ELR (cell line): ENCODE measurements around the gene SNAPC5.
"Not testable (repeated sequence)": the region's sequence is repeated elsewhere in the genome, so short reads cannot be mapped to it uniquely, and the experiment has no call there.

Source experiments
- DNase-seq: peaks from one replicate; pipeline ENCODE4 v3.0.0-alpha.2; 2015; ENCODE audit warnings: low read depth

SNAPC5 gene, protein sequence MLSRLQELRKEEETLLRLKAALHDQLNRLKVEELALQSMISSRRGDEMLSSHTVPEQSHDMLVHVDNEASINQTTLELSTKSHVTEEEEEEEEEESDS

DNA sequence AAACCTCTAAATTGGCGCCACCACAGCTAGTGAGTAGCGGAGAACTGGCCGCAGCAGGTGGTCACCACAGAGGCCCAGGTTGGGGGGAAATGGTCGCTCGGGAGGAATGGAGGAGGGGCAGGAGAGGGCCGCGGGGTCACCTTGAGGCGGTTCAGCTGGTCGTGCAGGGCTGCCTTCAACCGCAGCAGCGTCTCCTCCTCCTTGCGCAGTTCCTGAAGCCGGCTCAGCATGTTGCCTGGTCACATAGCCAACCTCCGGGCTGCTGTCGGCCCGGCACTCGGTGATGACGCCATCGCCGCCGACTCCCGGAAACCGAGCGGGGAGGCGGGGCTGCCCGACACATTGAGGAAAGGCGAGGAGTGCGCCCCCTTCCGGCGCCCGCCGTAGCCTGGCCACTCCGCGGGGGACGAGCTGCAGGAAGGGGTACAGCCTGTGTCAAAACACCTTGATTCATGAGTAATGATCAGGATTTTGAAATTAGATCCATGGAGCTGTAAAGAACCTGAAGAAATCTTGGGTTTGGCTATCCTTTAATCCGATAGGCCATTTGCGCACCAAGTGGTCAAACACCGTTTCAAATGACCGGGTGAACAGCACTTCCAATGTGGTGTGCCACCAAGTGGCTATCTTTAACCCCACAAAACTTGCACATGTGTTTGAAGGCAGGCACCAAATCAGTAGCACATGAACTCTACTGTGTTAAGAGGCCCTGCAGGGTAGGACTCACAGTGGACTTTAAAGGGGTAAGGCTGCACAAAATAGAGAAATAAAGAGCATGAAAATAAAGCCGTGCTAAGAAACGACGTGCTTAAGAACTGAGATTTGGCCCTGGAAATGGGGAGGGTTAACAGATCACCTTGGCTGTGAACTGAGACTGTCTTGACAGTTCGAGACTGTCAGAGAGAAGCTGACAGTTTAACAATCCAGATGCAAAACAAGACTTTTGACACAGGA lies at the start of gene SNAPC5:
Gene SNAPC5, minus strand, starts transcription at position 261 of the 954 bp plus-strand sequence. Its CDS starts 31 bp downstream, at position 230.
- peak; percentile 94 for DNase-seq

DNA sequence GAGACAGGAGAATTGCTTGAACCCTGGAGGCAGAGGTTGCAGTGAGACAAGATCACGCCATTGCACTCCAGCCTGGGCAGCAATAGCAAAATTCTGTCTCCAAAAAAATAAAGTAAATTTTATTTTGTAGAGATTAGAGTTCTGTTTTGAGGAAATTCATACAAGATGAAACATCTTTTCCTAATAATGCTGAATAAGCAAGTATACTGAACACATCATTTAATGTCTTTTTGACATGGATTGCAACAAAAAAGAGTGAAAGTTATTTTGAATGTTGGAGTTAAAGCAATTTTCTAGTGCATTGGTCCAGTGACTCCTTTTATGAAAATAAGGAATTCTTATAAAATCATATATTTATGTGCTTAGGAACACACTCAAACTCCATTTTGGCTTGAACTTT lies 47.7 kb upstream of the SNAPC5 start:
- no peak for DNase-seq

DNA sequence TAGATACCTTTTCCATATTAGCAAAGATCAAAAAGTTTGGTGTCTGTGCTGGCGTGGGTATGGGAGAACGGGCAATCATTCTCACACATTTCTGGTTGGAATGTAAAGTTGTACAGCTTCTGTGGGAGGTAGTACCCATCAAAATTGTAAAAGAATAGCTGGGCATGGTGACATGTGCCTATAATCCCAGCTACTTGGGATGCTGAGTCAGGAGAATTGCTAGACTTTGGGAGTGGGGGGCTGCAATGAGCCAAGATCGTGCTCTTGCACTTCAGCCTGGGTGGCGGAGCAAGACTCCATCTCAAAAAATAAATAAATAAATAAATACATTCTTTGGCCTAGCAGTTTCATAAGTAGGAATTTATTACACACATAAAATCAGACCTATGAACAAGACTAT lies 45.3 kb upstream of the SNAPC5 start:
- DNase-seq = no peak

DNA sequence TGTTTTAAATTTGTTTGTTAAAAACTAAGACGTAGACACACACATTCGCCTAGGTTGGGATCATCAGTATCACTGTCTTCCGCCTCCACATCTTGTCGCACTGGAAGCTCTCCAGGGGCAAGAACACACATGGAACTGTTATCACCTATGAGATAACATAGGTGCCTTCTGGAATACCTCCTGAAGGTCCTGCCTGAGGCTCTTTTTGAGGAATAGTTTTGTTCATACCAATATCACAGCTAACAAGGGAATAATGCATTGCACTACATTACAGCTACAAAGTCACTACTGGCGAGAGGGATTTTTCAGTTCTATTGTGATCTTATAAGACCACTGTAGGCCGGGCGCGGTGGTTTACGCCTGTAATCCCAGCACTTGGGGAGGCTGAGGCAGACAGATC lies 37.5 kb upstream of the SNAPC5 start:
- no peak for DNase-seq

DNA sequence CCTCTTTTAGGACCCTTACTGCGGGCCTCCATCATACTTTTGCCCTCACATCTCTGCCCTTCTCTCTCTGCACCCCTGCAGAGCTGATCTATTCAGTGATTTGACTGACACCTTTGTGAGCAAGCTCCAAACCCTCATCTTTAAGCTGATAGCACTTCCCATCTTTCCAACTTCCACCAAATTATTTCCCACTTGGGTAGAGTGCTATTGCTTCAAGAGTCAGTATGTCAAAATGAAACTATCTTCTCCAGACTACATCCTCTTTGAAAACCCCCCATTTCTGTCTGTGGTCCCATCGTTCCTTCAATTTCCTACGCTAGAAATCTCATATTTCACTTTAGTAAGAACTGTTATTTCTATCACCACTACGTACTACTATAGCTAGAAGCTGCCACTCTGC lies 27.3 kb upstream of the SNAPC5 start:
- DNase-seq = no peak

DNA sequence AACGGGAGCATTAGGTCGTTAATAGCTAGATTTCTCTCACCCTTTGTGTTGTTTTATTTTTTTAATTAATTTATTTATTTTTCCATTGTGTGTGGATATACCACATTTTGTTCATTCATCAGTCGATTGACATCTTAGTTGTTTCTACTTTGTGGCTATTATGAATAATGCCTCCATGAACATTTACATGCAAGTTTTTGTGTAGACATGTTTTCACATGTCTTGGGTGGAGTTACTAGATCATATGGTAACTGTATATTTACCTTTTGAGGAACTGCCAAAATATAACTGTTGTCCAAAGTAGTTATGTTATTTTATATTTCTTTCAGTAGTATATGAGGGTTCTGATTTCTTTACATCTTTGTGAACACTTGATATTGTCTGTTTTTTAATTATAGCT lies 26.4 kb upstream of the SNAPC5 start:
- DNase-seq = no peak

DNA sequence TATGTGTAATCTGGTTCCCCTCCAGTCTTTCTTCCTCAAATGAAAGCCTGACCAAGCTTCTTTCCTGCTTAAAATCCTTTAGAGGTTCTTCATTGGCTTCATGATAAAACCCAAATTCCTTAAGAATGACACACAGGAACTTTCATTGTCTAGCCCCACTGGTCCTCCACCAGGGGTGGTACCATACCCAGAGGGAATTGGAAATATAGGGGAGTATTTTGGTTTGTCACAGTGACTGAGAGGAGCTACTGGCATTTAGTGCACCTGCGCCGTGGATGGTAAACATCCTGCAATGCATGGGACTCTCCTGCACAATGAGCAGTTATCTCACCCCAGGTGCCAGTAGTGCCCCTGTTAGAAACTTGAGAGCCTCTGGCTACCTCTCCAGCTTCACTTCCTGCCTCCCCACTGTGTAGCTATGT lies 18.4 kb upstream of the SNAPC5 start:
- DNase-seq = peak; percentile 62

DNA sequence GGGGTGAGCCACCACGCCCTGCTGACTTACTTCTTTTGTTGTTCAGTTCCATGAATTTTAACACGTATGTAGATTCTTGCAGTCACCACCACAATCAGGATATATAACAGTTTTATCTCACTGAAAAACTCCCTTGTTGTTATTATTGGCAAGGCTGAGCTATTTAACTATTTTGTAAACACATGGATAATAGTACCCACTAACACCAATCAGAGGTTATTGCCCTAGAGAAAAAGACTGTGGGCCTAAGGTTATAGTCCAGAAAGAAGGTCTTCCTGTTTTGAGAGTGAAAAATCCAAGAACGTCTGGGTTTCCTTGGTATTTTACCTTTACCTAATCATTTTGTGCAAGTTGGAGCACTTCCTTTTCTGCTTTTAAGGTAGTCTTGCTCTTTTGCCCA lies 17.0 kb upstream of the SNAPC5 start:
- DNase-seq = no peak

DNA sequence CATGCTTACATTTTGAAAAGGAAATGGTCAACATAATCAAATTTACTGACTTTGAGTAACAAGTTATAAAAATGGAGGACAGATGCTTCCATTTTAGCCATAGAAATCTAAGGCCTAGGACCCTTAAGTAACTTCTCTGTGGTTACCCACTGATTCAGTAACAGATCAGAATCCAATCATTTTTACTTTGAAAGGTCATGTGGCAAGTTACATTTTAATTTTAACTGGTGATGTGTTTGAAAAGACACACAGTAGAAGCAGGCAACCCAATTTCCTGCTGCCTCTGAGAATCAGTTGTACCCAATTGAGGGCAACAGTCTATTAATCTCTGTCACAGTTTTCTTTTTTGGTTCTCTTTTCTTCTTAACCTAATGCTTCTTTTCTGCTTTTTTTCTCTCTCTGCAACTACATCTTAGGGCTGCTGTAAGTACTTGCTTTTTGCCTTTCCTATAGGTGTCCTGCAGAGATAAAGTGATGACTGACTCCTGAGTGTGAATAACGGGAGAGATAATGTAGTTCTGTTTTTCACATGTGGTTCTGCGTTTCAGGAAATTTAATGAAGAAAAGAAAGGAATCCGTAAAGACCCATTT lies 10.8 kb upstream of the SNAPC5 start:
- no peak for DNase-seq

DNA sequence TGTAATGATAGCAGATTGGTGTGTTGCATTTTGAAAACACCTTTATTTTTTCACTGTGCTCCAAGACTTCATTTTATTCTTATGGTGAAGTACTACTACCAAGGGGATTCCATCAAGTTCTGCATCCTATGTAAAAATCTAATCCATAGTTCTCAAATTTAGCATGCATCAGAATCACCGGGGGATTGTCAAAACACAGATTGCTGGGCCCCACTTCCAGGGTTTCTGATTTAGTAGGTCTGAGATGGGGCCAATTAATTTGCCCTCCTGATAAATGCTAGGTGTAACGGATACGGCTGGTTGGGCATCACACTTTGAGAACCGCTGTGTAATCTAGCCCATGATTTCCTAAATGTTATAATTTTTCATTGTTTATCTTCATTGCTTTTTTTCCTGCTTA lies 8.3 kb upstream of the SNAPC5 start:
- DNase-seq = no peak

DNA sequence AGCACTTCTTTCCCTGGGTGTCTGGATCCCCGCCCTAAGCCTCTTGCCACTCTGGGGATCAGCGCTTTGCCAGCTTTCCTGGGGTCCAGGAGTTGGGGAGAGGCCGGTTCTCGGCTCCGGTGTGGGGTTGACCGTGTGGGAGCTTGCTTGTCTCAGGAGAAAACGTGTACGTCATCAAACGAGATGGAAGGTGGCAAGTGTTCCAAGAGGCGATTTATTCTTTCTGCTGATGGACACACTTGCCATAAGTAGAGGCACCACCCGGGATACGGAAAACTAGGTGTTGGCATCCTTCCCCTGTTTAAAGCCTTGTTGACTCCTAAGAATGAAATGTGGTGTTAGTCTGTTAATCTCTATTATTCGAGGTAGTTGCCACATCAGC lies 7.9 kb upstream of the SNAPC5 start:
- DNase-seq = peak; percentile 67

DNA sequence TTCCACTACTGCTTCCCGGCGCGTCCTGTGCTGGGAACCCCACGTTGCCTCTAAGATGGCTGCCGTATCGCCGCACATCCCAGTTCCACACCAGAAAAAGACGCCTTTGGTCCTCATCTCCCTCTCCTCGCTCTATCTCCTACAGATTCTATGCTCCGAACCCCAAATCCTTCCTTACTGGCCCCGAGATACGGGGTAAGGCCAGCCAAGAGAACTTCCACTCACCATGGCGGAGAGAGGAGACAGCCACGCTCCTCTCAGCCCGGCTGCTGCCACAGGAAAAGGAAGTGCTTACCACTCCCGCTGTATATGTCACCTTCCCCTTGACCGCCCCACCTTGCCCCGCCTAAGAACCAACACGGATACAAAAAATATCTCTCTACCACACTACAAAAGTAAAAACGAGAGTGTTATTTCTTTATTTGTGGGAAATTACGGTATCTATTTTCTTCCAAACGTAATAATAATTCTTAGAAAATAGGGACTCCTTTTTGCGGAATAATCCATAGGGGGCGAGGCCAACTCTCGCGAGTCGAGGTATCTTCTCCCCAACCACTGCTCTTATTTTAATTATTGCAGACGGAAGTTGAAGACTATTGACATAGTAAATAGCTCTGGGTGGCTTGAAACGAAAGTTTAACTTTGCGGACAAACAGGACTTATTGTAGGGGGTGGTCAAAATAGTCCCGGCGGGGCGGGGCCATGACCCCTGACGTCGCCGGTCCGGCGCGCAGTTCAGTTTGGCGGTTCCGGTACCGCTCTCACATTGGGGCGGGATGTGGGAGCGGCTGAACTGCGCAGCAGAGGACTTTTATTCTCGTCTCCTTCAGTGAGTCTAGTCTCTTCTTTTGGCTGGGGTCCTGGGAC lies 7.2 kb upstream of the SNAPC5 start, which contains the start of the genes RPL4 and ZWILCH:
Gene RPL4, minus strand, starts transcription at position 293 of the 867 bp plus-strand sequence. Its CDS starts 65 bp downstream, at position 228.
Gene ZWILCH, plus strand, starts transcription at position 764 of the 867 bp plus-strand sequence. Its CDS starts 13 bp downstream, at position 777.
- peak; percentile 91 for DNase-seq

DNA sequence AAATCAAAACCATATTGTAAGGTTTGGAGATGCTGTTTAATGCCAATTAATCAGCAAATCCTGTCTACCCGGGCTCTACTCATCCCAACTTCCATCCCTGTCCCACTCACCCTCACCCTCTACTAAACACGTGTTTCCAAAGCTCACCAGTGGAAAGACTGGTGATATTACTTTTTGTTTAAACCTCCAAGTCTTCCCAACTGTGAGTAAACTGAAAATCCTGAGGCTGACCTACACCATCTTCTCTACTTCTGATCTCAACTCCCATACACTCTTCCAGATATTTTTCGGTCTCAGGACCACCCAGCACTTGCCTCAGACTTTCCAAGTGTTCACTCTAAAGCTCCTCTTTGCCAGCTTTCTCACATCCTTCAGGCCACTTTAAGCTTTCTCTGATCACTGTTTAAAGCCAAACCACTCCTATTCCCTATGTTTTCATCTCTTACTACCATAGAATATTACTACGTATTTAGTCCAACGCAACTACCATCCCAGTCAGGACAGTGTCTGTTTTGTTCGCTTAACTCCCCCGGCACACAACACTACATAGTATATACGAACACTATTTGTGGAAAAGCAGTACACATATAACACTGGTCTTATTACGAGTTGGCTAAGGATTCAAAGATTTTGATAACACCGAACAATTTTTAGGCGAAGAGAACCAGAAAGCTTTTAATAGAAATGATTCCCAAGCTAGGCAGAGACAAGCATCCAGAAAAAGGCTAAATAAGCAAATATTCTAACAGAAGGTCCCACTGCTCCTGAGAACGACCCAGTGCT lies 6.4 kb upstream of the SNAPC5 start:
- no peak for DNase-seq

DNA sequence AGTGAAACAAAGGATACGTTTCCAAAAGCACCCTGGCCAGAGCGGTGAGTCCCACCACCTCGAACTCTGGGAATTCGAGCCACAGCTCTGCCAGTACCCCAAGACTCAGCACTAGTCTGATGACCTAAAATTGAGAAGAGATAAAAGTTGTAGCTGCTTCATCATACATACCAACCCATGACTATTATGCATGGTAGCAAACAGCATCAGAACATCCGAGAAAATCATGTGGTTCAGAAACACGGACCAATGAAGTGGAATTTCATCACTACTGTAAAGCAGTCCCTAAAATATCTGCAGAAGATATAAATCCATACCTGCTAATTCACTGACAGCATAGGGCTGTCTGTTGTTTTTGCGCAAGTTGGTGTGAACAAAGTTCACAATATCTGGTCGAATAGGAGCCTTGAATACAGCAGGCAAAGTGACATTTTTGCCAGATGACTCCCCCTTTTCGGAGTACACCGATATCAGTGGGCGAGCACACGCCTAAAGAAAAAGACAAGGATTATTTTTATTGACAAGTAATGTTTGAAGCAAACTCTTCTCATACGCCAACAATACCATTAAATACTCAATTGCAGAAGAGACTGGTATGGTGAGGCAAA lies 5.6 kb upstream of the SNAPC5 start:
- peak; percentile 44 for DNase-seq

DNA sequence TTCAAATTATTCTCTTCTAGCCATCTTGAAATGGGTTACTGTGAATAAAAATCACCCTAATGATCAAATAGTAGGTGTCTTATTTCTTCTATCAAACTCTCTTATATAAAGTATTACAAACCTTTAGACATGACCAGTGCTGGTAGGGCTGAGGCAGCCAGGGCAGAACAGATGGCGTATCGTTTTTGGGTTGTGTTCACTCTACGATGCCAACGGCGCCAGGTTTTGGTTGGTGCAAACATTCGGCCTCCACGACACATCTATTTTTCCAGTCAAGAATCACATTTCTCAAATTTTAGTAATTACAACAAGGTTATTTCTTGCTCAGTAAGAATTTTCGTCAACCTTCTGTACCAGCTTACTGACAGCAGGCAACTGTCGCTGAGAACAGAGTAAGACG lies 4.9 kb upstream of the SNAPC5 start:
- DNase-seq = no peak

DNA sequence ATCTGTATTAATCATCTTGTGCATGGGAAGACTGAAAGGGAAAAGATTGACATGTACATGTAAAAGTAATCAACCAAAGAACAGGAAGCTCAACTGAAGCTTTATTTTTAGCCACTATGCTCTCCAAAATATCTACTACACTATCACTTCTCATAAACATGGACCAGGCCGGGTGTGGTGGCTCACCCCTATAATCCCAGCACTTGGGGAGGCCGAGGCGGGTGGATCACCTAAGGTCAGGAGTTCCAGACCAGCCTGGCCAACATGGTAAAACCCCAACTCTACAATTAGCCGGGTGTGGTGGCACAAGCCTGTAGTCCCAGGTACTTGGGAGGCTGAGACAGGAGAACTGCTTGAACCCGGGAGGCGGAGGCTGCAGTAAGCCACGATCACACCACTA lies 2.8 kb upstream of the SNAPC5 start:
- DNase-seq = not testable (repeated sequence)

DNA sequence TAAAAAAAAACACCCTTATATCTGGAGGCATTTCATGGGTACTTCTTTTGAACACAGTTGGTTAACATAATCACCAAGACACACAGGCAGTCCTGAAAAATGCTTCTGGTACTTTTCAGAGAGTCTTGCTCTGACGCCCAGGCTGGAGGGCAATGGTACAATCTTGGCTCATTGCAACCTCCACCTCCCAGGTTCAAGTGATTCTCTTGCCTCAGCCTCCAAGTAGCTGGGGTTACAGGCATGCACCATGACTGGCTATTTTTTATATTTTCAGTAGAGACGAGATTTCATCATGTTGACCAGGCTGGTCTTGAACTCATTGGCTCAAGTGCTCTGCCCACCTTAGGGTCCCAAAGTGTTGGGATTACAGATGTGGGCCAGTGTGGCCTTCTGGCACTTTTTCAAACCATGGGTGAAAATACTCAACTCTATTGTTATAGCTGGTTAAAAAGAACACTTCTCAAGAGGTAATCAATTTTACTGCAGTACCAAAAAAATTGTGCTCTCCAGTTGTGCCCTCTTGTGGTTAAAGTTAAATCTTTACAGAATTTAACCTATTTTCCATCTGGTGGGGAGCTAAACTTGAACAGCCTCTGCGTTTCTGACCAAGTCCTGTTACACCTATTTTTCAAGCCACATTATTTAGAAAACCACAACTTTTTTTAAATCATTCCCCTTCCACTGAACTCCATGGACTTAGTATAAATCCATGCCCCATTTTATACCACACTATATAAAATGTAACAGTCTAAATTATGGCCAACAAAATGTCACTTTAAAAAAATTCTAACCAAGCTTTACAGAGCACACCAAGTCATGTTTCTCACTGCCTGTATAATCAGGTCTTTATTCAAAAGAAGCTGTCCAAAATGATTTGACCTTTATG lies 1.2 kb upstream of the SNAPC5 start:
- peak; percentile 66 for DNase-seq

DNA sequence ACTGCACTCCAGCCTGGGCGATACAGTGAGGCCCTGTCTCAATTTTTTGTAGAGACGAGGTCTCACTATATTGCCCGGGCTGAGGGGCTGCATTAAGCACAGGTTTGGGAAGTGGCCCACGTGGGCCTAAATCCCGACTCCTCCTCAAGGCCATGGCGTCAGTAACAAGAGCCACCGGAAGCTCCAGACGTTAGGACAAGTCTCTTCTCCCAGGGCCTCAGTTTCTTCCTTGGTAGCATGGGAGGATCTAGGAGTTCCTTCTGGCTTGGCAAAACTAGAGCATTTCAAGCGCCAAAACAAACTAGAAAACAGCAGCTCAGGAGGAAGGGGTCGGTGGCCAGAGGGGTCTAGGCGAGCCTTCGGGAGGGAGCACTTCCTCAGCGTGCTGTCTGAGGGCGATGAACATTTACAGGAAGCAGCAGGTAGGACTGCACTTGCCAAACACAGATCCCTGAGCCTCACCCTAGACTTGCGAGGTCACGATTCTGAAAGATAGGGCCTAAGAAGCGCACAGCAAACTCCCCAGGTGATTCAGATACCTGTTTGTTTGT lies 536 bp downstream of the SNAPC5 start:
- DNase-seq = peak; percentile 33

DNA sequence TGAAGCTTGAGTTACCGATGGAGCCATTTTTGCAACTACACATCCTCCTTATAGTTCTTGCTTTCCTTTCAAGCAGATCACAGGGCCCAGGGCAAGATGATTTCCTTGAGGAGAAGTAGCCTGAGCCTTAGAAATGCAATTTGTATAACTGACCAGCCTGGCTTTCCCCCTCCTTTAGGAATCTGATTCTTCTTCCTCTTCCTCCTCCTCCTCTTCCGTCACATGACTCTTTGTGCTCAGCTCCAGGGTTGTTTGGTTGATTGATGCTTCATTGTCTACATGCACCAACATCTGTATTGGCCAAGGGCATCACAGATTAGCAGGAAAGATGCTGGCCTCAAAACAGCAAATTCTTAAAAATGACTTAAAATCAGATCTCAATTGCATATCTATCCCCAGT lies 3.3 kb downstream of the SNAPC5 start:
- DNase-seq = no peak
